D341Med (cell line): ENCODE measurements around the gene PLEKHO2.
A peak's percentile ranks its signal among the peaks of the same experiment; 100 is the strongest.

Experiments
- DNase-seq: peaks from one replicate; pipeline ENCODE4 v3.0.0; 2012; ENCODE audit warnings: low spot score

The PLEKHO2 gene

GRCh38 chr15:64912379-64913325, 70.9 kb downstream of the PLEKHO2 start:
- DNase-seq, result peak; percentile 42

GRCh38 chr15:64915518-64916227, 74.0 kb downstream of the PLEKHO2 start:
- DNase-seq, result peak; percentile 17

GRCh38 chr15:64916365-64916764, 74.7 kb downstream of the PLEKHO2 start:
- no peak for DNase-seq

- DNase-seq, result no peak
Measured at GRCh38 chr15:64917211-64917610, 75.5 kb downstream of the PLEKHO2 start.
